ENCODE results near the gene EAPP.
"Not testable (repeated sequence)": the region's sequence is repeated elsewhere in the genome, so short reads cannot be mapped to it uniquely, and the experiment has no call there.

EAPP gene

GRCh38 chr14:34537677-34538009, 1.9 kb downstream of the EAPP start:
- no peak for DNase-seq

DNA sequence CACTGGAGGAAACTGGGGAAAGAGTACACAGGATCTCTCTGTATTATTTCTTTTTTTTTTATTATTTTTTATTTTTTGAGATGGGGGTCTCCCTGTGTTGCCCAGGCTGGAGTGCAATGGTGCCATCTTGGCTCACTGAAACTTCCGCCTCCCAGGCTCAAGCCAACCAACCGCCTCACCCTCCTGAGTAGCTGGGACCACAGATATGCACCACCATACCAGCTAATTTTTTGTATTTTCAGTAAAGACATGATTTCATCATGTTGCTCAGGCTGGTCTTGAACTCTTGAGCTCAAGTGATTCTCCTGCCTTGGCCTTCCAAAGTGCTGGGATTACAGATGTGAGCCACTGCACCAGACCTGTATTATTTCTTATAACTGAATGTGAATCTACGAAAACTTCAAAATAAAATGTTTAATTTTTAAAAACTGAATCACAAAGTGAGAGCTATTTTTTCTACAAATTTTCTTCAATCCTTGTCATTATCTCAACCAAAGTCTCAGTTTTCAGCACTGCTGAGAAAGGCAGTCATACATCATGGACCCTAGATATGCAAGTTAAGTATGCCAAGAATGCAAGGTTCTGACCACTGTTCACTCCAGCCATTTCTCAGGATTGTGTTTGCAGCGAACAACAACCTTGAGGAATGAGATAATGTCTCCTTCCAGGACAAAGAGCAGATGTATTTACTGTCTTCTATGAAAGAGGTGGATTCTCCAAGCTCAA, 2.4 kb downstream of the EAPP start:
- DNase-seq, result no peak

DNA sequence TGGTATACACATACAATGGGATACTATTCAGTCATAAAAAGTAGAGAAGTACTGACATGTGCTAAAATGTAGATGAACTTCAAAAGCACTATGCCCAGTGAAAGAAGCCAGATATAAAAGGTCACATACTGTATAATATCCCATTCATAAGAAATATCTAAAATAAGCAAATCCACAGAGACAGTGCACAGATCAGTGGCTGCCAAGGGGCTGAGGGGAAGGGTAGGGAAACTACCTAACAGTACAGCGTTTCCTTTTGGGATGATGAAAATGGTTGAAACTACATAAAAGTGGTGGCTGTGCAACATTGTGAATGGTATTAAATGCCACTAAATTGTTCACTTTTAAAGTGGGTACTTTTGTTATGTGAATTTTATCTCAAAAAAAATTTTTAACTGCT, 11.9 kb downstream of the EAPP start:
- no peak for DNase-seq

GRCh38 chr14:34524216-34524615, 15.3 kb downstream of the EAPP start:
- not testable (repeated sequence) for DNase-seq

GRCh38 chr14:34522496-34522895, 17.0 kb downstream of the EAPP start:
- no peak for DNase-seq

DNA sequence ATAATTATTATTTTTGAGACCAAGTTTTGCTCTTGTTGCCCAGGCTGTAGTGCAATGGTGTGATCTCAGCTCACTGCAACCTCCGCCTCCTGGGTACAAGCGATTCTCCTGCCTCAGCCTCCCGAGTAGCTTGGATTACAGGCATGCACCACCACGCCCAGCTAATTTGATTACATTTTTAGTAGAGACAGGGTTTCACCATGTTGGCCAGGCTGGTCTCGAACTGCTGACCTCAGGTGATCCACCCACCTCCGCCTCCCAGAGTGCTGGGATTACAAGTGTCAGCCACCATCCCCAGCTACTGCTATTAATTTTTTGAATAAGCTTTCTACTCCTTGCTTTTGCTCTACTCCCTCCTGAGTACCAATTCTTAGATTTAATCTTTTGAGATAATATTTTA, 18.4 kb downstream of the EAPP start:
- not testable (repeated sequence) for DNase-seq

GRCh38 chr14:34520304-34520970, 19.1 kb downstream of the EAPP start:
- not testable (repeated sequence) for DNase-seq

- DNase-seq, result no peak
These were observed 31.6 kb downstream of the EAPP start for GRCh38 chr14:34507884-34508283.

DNA sequence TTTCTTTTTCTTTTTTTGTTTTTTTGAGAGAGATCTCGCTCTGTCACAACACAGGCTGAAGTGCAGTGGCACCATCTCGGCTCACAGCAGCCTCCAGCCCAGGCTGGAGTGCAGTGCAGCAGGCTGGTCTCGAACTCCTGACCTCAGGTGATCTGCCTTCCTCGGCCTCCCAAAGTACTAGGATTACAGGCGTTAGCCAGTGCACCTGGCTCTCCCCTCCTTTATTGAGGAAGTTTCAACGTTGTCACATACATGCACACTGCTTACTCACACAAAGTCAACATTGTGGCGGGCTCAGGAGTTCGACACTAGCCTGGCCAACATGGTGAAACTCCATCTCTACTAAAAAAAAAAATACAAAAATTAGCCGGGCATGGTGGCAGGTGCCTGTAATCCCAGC, 32.0 kb downstream of the EAPP start:
- no peak for DNase-seq

DNA sequence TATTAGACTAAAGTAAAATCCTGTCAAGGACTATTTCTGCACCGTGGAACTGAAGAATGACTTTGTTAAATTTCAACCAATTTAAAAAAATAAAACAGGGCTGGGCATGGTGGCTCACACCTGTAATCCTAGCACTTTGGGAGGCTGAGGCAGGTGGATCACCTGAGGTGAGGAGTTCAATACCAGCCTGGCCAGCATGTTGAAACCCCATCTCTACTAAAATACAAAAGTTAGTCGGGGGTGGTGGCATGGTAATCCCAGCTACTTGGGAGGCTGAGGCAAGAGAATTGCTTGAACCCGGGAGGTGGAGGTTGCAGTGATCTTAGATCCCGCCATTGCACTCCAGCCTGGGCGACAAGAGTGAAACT, 34.4 kb downstream of the EAPP start:
- DNase-seq, result not testable (repeated sequence)

- DNase-seq, result not testable (repeated sequence)
These were observed 35.5 kb downstream of the EAPP start for GRCh38 chr14:34504027-34504426.

DNA sequence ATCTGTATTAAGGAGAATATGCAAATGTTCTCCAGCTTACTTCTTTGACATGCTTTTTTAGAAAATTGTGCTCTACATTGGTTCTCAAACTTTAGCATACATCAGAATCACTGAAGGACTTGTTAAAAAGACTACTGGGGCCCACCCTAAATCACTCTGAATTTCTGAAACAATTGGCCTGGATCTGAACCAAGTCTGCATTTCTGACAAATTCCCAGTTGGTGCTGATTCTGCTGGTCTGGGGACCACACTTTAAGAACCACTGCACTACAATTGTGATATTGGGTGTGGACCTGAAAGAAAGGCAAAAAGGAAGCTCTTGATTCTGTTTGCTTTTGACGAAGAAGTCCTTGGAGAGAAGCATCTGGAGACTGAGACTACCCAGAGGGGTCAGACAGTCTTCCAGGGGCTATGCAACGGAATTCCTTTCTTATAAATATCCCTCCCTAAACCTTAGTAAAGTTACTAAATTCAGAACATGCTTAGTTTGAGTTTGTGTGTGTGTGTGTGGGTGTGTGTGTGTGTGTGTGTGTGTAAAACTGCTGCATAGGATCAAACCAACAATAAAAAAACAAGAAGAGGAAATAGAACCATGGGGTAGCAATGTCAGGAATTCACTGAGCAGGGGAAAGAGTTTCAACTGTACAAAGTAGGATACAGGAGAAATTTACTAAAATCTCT, 36.8 kb downstream of the EAPP start:
- no peak for DNase-seq

DNA sequence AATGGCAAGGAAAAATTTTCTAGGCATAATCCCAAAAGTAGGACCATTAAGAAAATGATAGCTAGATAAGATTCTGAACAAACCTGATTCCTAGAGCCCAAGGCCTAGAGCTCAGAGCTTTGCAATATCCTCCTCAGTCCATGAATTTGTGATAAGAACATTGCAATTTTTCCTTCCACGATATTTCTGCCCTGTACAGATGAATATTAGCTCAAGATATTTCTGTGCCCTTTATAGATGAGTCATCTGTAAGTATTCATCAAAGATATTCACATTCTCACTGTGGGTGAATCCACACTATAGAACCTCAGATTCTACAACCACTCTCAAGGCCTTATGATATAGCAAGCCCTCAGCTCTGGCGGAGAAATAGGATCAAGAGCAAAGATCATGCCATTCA, 37.5 kb downstream of the EAPP start:
- DNase-seq, result no peak

DNA sequence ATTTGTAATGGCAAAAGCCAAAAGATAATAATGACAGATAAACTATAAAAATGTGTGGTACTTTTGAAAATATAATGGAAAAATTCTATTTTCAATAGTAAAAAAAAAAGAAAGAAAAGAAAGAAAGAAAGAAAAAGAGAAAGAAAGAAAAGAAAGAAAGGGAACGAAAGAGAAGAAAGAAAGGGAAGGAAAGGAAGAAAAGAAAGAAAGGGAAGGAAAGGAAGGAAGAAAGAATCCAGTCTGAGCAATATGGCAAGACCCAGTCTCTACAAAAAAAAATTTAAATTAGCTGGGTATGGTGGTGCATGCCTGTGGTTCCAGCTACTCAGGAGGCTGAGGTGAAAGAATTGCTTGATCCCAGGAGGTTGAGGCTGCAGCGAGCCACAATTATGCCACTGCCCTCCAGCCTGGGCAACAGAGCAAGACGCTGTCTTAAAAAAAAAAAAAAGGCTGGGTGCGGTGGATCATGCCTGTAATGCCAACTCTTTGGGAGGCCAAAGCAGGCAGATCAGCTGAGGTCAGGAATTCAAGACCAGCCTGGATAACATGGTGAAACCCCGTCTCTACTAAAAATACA, 38.4 kb downstream of the EAPP start:
- no peak for DNase-seq

- no peak for DNase-seq
These were observed 40.7 kb downstream of the EAPP start for GRCh38 chr14:34498684-34499412.

- DNase-seq, result no peak
These were observed 42.6 kb downstream of the EAPP start for GRCh38 chr14:34496679-34497513.

DNA sequence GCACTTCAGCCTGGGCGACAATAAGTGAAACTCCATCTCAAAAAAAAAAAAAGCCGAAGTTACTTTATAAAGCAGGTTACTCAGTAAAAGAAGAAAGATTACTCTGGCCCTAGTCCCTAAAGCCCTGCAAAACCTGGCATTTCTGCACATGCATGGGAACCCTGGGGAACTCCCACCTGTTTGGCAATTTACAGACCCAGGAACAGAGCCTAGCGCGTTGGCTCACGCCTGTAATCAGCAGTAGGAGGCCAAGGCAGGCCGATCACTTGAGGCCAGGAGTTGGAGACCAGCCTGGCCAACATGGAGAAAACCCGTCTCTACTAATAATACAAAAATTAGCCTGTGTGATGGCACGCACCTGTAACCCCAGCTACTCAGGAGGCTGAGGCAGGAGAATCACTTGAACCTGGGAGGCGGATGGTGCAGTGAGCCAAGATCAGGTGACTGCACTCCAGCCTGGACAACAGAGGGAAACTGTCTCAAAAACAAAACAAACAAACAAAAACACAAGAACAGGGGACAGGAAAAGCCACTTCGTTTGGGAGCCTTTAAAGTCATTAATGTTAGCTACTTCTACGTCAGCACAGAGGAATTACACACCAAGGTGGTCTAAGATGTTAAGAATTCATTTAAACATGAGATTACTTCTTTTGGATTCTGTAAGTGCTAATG, 43.4 kb downstream of the EAPP start:
- DNase-seq, result no peak

GRCh38 chr14:34489324-34489723, 50.2 kb downstream of the EAPP start:
- DNase-seq, result no peak

DNA sequence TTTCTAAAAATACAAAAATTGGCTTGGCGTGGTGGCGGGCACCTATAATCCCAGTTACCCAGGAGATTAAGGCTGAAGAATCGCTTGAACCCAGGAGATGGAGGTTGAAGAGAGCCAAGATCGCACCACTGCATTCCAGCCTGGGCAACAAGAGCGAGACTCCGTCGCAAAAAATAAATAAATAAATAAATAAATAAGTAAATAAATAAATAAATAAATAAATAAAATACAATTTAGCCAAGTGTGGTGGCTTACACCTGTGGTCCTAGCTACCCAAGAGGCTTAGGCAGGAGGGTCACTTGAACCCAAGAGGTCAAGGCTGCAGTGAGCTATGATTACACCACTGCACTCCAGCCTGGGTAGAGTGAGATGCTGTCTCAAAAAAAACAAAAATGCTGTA, 51.0 kb downstream of the EAPP start:
- DNase-seq, result no peak

- DNase-seq, result no peak
These were observed 54.8 kb downstream of the EAPP start for GRCh38 chr14:34484726-34485125.

GRCh38 chr14:34482463-34482862, 57.0 kb downstream of the EAPP start:
- DNase-seq, result no peak

DNA sequence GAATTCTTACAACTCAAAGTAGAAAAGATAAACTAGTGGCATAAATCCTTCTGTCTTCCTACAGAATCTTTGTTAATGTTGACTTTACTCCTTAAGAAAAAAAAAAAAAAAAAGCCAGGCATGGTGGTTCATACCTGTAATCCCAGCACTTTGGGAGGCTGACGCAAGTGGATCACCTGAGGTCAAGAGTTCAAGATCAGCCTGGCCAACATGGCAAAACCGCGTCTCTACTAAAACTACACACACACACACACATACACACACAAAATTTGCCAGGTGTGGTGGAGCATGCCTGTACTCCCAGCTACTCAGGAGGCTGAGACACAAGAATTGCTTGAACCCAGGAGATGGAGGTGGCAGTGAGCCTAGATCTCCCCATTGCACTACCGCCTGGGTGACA, 59.8 kb downstream of the EAPP start:
- no peak for DNase-seq

Measured in activated gamma-delta T cell (primary cell).